ENCODE results near the gene CSTB.
A peak's percentile ranks its signal among the peaks of the same experiment; 100 is the strongest.

Gene CSTB

DNA sequence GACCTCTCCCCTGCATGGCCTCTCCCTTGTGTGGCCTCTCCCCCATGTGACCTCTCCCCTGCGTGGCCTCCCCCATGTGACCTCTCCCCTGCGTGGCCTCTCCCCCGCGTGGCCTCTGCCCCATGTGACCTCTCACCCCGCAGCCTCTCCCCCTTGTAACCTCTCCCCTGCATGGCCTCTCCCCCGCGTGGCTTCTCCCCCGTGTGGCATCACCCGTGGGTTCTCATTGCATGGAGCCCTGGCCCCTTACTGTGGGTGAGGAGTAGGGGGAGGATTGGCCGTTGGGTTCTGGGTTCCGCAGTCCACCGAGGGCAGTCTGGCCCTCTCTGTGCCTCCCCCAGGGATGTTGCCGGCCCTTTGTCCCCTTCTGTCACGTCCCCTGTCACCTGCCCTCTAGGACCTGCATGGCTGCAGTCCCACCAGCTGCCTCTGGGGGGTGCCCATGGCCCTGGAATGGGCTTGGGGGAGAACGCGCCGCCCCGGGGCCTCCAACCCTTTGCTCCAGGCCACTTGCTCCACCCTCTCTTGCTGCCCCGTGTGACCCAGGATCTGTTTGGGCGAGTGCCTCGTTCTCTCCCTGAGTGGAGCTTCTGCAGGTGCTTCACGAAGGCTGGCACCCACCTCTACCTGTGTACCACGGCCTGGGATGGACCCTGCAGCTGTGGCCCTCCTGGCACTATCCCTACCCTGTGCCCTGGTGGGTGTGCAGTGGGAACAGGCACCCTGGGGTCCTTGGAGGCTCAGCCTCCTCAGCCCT, 34.6 kb upstream of the CSTB start:
- peak; percentile 87 for DNase-seq (ENCODE audit: low spot score)

DNA sequence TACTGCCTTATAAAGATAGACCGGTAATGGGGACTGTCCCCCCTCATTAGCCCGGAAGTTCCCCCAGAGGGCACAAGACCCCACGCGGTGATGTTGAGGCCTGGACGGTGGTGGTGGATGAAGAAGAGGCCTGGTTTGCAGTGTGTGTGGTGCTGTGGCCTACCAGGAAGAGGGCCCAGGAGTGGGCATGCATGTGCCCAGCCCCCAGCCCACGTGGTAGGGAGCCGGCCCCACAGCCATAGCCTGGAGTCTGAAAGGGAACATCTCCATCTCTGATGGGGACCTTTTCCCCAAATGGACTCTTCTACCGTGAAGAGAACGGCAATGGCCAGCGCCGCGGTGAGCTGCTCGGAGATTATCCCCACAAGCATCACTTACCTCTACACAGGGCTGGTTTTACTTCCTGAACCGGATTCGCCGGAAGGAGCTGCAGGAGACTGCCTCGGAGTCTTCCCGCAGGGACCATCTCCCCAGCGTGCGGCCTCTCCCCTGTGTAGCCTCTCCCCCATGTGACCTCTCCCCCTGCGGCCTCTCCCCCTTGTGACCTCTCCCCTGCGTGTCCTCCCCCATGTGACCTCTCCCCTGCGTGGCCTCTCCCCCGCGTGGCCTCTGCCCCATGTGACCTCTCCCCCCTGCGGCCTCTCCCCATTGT, 33.9 kb upstream of the CSTB start:
- no peak for DNase-seq (ENCODE audit: low spot score)

- no peak for DNase-seq (ENCODE audit: low spot score)
Measured at GRCh38 chr21:43809346-43809799, 33.3 kb upstream of the CSTB start.

DNA sequence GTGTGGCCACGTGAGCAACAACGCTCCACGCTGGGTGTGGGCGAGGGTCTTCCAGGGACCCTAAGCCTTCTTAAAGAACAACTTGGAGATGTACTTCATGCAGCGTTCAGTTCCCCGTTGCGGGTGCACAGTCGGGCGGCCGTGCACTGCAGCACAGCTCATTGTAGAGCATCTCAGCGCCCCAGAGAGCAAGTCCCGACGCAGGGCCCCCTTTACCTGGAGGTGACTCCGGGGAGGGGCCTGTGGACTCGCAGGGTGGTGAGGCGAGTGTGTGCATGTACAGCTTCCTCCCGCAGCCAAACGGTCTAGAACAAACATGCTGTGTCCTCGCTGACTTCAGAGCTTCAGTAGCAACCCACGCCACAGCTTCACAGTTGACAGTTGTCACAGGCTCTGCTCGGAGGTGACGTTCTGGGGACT, 32.7 kb upstream of the CSTB start:
- no peak for DNase-seq (ENCODE audit: low spot score)

- no peak for DNase-seq (ENCODE audit: low spot score)
Measured at GRCh38 chr21:43808367-43808766, 32.3 kb upstream of the CSTB start.

DNA sequence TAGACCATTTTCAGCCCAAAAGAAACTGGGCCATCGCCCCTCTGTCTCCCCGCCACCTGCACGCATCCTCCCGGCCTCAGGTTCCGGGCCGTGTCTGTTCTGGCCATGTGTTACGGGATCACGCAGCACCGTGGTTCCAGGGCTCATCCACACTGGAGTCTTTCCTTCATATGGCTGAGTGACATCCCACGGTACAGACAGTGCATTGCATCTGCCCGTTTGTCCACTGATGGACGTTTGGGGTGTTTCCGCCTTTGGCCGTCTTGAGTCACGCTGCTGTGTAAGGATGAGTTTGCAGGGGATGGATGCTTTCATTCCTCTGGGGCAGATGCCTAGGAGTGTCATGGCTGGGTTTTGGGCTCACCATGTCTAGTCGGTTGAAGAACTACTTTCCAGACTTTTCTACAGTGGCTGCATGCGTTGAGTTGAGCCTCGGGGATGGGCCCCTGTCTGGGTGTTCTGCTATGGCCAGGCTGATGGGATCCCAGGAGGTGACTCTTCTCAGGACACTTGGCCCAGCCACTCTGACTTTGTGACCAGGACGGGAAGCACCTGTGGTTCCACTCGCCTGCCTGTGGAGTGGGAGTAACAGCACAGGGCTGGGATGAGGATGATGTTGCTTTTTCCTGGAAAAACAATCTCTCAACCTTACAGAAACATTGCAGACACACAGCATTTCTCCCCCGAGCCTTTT, 30.1 kb upstream of the CSTB start:
- DNase-seq (ENCODE audit: low spot score), result no peak

- DNase-seq (ENCODE audit: low spot score), result no peak
Measured at GRCh38 chr21:43805275-43805800, 29.2 kb upstream of the CSTB start.

GRCh38 chr21:43803558-43804300, 27.6 kb upstream of the CSTB start:
- no peak for DNase-seq (ENCODE audit: low spot score)

DNA sequence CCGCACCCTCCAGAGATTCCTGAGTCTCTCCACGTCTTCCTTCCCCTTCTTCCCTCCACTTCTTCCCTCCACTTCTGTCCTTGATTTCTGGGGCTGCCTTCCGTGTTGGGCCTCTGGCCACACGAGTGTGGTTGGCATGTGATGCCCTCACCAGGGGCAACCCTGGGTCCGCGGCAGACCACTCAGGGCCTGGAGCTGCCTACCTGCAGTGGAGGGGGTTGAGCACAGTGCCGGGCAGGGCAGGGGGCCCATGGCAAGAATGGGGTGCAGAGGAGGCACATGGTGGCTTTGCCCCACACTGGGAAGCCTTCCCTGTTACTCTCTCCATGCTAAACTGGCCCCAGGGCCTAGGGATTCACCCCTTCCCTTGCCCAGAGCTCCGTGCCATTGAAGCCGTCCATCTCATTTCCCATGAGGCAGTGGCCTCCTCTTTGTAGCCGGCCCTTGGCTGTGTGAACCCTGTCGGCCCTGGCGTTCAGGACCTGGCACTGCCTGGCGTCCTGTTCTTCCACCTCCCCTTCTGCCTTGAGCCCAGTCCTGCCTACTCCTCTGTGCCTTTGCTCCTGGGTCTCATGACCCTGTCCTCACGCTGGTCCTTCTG, 26.7 kb upstream of the CSTB start:
- DNase-seq (ENCODE audit: low spot score), result no peak

- DNase-seq (ENCODE audit: low spot score), result no peak
Measured at GRCh38 chr21:43801006-43801783, 25.1 kb upstream of the CSTB start.

DNA sequence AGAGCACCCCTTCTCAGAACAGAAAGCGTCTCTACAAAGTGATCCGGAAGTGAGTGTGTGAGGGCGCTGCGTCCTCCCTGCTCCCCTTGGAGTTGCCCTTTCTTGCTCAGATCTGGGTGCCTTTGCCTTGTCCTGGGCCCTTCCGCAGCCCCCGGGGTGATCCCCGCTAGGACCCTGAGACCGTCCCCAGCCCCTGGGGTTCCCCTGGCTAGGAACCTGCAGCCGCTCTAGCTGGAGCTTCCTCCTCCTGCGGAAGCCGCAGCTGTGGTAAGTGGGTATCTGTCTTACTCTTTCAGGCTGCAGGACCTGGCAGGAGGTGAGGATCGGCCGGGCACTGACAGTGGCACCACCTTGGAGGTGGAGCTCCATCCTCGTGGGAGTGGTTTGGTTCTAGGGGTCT, 24.5 kb upstream of the CSTB start:
- no peak for DNase-seq (ENCODE audit: low spot score)

GRCh38 chr21:43800124-43800523, 24.0 kb upstream of the CSTB start:
- no peak for DNase-seq (ENCODE audit: low spot score)

DNA sequence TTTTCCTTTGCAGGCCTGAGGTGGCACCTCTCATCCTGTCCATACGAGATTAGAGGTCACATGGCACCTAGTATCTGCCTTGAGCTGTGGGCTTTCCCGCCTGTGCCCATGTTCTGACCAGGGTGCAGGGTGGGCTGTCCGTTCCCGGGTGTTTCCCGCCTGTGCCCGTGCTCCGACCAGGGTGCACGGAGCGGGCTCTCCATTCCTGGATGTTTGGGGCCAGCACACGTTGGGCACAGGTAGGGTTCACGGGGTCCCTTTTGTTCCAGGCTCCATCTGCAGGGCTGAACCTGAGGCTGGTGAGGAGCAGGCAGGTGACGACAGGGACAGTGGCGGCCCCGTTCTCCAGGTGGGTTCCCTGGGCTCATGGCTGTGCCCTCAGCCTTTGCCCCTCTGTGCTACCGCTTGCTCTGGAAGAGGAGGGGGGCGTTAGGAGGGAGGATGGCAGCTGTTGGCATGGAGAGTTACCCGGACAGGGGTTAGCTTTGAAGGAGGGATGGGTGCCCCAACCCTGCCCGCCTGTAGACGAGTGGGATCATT, 23.3 kb upstream of the CSTB start:
- no peak for DNase-seq (ENCODE audit: low spot score)

- no peak for DNase-seq (ENCODE audit: low spot score)
Measured at GRCh38 chr21:43797925-43798715, 22.0 kb upstream of the CSTB start.

GRCh38 chr21:43797415-43797814, 21.3 kb upstream of the CSTB start:
- DNase-seq (ENCODE audit: low spot score), result no peak

- no peak for DNase-seq (ENCODE audit: low spot score)
Measured at GRCh38 chr21:43794857-43795256, 18.7 kb upstream of the CSTB start.

DNA sequence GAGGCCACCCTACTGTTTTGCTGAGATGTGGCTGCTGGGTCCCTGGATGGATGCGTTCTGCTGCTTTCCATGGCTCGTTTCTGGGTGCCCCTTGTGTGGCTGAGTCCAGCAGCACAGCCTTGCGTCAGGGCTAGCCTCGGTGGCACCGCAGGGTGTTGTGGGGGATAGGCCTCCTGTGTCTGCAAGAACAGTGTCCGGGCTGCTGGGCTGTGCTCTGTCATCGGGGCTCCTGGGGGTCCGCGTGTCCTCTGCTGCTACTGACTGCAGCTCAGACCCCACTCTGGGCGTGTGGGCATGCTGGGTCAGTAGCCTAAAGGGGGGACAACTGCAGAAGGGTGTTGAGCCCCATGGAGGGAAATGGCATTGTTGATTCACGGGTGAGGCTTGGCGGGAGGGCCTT, 18.2 kb upstream of the CSTB start:
- no peak for DNase-seq (ENCODE audit: low spot score)

- DNase-seq (ENCODE audit: low spot score), result no peak
Measured at GRCh38 chr21:43793243-43793642, 17.1 kb upstream of the CSTB start.

DNA sequence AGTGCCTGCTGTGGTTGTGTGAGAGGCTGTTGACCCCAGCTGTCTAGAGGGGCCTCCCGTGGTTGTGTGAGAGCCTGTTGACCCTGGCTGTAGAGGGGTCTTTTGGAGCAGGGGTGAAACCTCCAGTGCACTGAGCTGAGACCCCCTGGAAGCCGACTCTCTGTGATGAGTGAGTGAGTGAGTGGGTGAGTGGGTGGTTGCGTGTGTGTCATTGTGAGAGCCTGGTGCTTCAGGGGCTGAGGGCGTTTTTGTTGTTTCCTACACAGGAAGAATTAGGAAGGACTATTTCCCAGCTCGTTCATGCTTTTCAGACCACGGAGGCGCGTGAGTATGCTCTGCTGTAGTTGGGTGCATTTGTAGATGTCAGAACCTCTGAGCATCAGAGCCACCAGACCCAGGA, 16.3 kb upstream of the CSTB start:
- DNase-seq (ENCODE audit: low spot score), result no peak

- DNase-seq (ENCODE audit: low spot score), result no peak
Measured at GRCh38 chr21:43790010-43790524, 14.0 kb upstream of the CSTB start.
